Measurements from ENCODE around the gene PAXX.

The PAXX gene

DNA sequence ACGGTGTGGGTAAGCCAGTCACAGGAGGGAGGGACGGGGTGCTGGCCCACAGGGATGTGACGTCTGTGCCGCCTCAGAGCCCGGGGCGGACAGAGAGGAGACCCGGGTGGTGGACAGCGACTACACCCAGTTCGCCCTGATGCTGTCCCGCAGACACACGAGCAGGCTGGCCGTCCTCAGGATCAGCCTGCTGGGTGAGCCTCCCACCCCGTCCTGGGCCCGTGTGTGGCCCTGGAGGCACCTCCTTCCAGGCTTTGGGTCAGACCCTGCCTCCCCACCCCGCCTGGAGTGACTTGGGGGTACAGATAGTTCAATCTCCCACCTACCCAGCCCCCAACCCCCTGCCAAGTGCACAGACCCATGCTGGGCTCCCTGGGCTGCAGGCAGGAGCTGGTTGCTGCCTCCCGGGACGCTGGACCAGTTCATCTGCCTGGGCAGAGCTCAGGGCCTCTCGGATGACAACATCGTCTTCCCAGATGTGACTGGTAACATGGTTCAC lies 38.4 kb upstream of the PAXX start:
- DNase-seq: no peak

DNA sequence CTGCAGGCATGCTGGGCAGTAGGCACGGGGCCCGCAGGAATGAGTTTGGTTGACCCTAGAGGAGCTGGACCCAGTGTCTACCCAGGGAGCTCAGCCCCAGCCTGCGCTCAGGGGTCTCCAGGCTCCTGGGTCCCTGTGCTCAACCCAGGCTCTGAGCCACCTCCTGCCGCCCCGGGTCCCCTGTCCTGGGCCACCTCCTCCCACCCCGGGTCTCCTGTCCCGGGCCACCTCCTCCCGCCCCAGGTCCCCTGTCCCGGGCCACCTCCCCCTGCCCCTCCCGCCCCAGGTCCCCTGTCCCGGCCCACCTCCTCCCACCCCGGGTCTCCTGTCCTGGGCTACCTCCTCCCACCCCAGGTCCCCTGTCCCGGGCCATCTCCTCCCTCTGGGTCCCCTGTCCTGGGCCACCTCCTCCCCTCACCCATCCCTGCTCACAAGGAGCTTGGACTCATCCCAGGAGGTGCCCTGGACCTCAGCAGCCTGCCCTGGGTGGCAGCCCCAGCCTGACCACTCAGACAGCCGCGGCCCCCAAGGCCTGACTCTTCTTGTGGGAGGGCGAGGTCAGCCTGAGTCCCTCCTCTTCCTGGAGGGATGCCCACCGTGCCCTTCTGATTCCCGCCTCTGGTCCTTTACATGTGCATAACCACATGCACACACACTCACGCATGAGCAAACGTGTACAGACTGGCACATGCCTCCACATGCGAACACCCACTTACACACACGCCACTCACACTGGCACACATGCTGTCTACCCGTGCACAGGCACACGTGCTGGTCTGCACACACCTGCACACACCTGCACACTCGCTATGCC lies 37.7 kb upstream of the PAXX start:
- DNase-seq: no peak

DNA sequence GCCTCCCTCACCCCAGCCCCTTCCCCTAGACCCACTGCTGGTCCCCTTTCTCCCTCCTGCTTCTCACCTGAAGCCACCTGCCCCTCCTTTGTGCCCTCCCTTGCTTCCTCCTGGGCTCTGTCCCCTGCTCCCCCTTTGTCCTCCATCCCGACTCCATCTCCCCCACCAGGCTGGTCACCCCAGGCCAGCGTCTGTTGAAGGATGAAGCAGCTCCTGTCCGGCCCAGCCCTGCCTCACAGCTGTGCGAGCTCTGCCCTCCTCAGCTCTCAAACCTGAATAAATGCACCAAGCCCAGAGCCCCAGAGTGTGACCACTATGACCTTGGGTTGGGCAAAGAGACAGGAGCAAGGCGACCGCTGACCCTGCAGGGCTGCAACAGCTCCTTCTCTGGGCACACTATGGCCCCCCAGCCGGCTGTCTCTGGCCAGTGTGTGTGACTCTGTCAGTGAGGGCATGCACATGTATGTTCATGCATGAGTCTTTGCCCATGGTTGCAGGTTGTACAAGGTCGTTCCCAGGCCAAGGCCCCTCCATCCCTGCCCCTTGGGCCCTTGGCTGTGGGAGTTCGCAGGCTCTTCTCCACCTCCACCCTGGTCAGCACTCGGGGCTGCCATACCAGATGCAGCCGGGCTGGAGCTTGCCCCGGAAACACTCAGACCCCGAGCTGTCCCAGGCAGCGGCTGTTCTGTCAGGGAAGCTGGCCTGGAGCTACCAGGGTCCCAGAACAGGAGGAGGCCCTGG lies 36.9 kb upstream of the PAXX start:
- DNase-seq: no peak

DNA sequence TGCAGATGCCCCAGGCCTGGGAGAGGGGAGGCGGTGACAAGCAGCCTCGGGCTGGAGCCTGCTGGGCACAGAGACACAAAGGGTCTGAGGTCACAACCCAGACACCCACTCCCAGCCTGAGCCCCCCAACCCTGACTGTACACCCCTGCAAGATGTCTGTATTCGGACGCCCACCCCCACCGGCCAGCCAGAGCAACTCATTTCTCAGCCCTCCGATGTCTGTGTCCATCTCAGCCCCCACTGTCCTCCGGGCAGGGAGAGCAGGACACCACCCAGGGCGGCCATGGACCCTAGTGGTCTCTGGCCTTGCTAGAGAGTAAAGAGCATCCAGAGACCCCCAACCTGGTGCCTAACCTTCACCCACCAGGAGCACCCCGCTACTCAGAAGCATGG lies 36.3 kb upstream of the PAXX start:
- DNase-seq: no peak

- no peak for DNase-seq
Measured at GRCh38 chr9:136956604-136957003, 35.6 kb upstream of the PAXX start.

DNA sequence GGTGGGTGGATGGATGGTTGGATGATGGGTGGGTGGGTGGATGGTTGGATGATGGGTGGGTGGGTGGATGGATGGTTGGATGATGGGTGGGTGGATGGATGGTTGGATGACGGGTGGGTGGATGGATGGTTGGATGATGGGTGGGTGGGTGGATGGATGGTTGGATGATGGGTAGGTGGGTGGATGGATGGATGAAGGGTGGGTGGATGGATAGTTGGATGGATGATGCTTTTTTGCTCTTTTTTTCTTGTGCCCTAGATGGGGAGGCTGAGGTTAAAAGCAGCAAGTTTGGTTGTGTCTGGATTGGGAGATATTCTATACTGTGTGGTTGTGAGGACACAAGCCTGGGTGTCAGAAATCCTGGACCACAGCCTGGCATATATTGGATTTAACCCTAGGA lies 34.8 kb upstream of the PAXX start:
- DNase-seq: no peak

DNA sequence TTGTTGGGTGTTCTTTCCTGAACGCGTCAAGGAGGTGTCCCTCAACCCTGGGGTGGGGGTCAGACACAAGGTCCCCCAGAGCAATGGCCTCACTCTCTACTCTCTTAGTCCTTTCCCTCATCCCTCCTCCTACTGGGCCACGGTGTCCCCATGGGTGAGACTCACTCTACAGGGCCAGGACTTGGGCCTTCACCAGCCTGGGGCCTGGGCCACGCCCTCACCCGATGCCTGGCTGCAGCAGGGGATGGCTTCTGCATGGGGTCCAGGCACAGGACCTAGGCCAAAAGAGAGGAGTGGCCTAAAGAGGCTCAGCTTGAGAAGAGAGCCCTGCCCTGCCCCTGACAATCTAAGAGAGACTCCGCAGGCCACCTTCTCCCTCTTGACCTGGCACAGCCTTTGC lies 34.3 kb upstream of the PAXX start:
- DNase-seq: no peak

DNA sequence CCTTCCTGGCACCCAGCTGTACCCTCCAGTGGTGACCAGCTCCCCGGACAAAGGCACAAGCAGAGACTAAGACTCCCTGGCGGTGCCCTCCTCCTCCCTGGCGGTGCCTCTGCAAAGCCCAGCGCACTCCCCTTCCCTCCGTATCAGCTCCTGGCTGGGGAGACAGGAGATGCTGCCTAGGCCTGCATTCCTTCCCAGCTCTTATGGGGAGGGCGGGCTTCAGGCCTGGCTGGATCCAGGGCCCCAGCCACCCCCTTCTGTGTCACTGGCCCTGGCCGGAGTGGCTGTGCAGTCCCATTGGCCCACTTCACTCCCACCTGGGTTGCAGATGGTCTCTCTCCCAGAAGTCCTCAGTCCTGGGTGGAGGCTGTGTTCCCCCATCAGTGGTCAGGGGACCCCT lies 33.7 kb upstream of the PAXX start:
- no peak for DNase-seq

DNA sequence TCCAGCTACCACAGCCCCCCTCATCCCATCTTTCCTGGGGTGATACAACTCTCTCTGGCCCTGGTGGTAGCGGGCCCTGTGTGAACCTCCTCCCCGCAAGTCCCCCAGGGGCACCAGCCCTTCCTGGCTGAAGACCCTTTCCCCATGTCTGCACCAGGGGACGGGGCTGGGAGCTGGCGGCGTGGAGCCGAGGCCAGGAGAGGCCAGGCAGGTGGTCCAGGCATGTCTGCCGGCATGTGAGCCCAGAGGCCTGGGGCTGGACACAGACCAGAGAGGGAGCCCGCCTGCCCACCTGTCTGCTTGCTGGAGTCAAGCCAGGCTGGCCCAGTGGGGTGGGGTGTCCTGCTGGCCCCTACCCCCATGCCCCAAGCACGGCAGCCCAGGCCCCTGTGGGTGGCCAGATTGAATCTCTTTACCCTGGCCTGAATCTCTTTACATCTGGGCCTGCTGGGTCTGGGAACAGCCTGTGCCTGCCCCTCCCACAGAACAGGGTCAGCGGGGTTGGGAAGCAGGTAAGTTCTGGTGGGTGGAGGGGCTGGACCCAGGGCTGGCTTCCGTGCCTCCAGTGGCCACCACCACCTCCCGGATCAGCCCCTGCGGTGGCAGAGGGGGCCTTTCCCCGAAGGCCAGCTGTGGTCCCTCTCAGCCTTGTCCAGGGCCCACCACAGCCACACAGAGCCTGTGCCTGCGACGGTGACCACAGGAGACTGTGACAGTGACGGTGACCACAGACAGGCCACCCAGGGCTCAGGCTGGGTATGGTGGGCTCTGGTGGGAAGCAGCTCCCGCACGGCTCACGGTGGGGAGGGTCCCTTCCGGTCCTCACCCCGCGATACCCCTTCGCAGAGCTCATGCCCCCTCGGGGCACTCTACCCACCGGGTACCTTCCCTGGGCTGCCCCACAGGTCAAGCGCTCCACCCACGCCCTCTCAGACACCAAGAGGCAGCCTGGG lies 33.0 kb upstream of the PAXX start:
- DNase-seq: no peak

DNA sequence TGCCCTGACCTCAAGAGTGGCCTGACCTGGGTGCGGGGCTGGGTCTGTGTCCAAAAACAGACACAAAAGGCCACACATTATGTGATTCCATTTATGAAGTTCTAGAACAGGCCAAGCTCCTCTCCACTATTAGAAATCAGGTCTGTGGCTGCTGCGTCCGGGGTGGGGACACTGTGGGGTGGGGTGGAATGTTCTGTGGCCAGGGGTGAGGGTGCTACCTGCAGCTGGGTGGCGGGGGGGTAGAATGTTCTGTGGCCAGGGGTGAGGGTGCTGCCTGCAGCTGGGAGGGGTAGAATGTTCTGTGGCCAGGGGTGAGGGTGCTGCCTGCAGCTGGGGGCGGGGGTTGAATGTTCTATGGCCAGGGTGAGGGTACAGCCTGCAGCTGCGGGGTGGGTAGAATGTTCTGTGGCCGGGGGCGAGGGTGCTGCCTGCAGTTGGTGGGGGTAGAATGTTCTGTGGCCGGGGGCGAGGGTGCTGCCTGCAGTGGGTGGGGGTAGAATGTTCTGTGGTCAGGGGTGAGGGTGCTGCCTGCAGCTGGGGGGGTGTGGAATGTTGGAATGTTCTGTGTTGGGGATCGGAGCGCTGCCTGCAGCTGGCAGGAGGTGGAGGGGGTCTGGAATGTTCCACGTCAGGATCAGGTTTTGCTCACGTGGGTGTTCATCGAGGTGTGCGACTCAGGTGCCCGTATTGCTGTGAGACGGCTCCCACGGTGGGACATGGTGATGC lies 31.8 kb upstream of the PAXX start:
- DNase-seq: peak; percentile 45

DNA sequence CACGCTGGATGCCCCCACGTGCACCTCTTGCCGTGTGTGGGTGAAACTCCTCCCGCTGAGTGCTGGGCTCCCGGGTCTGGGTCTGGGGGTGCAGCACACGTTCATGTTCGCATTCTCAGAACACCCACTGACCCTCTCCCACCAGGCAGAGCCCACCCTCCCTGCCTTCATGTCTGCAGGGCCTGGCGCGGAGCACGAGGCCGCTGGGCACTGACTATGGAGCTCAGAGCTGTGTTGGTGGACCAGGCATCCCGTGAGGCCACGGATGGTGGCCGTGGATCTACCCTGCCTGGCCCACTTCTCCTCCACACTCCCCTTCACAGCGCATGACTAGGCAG lies 31.3 kb upstream of the PAXX start:
- DNase-seq: no peak

DNA sequence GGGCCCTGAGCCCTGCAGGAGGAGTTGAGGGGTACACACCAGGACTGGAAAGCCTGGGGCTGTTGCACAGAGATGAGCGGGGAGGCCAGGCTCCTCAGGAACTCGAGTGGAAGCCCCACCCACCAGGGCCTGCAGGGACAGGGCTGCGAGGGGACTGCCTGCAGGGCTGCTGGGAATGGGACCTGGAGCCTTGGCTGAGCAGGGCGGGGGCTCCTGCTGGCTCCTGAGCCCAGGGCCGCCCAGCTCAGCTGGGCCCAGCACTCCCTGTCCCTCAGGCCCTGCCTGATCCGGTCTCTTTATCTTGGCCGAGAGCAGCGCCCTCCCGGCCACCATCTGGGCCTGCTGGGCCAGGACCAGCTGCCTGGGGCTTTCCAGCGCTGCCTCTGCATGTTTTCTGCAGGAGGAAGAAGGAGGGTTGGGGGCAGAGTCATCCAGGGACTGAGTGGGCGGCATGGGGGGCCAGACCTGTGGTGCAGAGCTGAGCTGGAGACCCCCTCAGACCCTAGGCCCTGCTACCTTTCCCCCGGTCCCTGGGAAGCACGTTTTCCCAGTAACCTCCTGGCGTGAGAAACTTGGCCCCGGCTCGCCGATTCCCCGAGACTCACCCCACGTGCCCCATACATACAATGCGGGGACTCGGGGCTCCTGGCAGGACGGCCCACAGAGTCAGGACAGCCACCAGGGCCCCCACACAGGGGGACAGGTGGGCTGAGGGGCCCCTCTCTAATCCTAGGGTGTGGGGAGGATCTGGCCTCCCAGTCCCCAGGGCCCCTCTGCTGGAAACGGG lies 30.8 kb upstream of the PAXX start:
- no peak for DNase-seq

- DNase-seq: no peak
Measured at GRCh38 chr9:136962163-136962562, 30.1 kb upstream of the PAXX start.

- DNase-seq: no peak
Measured at GRCh38 chr9:136962701-136963248, 29.4 kb upstream of the PAXX start.

- no peak for DNase-seq
Measured at GRCh38 chr9:136963341-136963740, 28.9 kb upstream of the PAXX start.

- DNase-seq: no peak
Measured at GRCh38 chr9:136963751-136964150, 28.5 kb upstream of the PAXX start.

GRCh38 chr9:136964171-136964689 lies 28.0 kb upstream of the PAXX start:
- DNase-seq: no peak

GRCh38 chr9:136964833-136965422 lies 27.3 kb upstream of the PAXX start:
- DNase-seq: no peak

DNA sequence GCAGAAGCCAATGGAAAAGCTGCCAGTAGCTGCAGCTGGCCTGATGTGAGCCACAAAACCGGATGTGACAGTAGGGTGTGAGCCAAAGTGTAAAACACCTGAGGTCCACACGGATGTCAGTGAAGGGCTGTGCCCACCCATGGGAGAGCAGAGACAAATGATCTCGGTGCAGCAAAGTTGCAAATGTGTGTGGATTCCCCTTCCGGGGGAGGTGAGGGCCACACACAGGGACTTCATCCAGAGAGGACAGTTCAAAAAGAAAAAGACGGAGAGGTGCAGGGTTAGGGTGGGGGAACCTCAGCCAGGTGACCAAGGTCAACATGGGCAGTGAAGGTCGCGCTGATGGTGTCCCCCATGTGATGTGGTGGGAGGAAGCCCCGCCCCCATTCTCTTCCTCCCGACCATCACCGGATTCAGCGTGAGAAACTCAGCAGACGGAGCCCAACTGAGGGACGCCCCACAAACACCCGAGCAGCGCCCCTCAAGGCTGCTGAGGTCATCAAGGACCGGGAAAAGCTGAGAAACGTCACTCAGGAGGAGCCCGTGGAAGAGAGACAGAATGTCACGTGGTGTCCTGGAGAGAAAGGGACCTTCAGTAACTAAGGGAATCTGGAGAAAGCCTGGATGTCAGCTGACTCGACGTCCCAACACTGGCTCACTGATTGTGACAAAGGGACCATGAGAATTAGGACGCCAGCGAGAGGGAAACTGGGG lies 26.3 kb upstream of the PAXX start:
- peak; percentile 54 for DNase-seq
